Measurements from ENCODE around the gene LRRC8D.

LRRC8D gene

DNA sequence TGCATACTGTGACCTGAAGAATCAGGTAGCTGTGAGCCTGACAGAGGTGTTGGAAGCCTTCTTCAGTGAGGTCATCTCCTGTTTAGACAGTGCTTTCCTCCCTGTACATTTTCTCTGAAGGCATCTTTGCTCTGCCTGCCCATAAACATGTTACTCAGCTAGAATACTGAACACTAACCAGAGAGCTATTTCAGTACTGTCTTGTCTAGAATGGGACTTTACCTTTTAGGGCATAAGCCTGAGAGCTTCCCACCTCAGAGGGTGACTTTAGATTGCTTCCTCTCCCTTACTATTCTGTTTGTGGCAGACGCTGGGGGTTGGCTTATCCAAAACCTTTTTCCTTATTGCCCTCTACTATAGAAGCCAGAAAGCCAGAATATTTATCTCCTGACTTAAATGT, 150.8 kb downstream of the LRRC8D start:
- H3K4me3 ChIP-seq (ENCODE audit: low read length) = no peak overlapping the region
- TF ChIP-seq, protein P1, sequence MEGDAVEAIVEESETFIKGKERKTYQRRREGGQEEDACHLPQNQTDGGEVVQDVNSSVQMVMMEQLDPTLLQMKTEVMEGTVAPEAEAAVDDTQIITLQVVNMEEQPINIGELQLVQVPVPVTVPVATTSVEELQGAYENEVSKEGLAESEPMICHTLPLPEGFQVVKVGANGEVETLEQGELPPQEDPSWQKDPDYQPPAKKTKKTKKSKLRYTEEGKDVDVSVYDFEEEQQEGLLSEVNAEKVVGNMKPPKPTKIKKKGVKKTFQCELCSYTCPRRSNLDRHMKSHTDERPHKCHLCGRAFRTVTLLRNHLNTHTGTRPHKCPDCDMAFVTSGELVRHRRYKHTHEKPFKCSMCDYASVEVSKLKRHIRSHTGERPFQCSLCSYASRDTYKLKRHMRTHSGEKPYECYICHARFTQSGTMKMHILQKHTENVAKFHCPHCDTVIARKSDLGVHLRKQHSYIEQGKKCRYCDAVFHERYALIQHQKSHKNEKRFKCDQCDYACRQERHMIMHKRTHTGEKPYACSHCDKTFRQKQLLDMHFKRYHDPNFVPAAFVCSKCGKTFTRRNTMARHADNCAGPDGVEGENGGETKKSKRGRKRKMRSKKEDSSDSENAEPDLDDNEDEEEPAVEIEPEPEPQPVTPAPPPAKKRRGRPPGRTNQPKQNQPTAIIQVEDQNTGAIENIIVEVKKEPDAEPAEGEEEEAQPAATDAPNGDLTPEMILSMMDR (IDR thresholded peaks at IDR 0.05; ENCODE audit: insufficient read depth, low read depth, low read length, missing control alignments) = no peak
- peak; percentile 75 for DNase-seq (ENCODE audit: low read depth)

DNA sequence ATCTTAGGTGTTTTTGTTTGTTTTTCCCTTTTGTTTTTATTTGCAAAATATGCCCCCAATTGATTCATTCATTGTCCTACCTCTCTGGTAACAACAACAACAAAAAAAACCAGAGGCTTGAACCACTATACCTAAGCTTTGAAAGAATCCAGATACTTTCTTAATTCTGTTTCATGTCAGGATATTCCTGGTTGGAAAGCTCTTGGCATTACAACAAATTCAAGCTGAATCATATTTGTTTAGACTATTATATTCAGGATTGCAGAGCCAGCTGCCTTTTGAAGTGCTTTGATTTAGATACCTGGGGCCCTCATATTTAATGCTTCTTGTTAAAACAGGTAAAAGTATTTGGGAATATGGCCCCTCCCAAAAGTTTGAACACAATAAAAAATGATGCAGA, 151.2 kb downstream of the LRRC8D start:
- TF ChIP-seq, protein P1 (IDR thresholded peaks at IDR 0.05; ENCODE audit: insufficient read depth, low read depth, low read length, missing control alignments) = no peak
- no peak overlapping the region for H3K4me3 ChIP-seq (ENCODE audit: low read length)
- DNase-seq (ENCODE audit: low read depth) = no peak

DNA sequence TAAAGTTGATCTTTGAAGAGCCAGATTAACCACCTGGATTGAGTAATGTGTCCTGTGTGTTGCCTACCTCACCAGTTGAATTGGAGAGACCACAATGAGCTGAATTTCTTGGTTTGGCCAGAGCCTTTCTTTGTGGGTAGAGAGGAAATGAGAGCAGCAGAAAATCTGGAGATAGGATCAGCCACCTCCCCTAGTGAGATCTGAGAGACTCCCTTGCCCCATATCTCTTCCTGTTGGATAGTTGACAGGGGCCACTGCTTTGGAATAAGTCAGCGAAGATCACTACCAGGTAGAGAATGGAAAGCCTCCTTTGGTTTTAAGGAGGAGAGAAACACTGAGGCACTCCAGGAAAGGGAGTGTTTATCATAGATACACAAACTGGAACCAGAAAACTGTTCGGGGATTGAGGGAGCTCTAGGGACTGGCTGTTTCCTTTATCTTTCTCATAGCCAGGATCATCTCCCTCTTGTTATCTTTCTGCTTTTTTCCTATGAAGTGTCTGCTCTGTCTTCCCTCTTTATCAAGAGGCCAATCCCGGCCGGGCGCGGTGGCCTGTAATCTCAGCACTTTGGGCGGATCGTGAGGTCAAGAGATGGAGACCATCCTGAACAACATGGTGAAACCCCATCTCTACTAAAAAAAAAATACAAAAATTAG, 152.8 kb downstream of the LRRC8D start:
- TF ChIP-seq, protein P1 (IDR thresholded peaks at IDR 0.05; ENCODE audit: insufficient read depth, low read depth, low read length, missing control alignments) = no peak
- DNase-seq (ENCODE audit: low read depth) = no peak
- no peak overlapping the region for H3K4me3 ChIP-seq (ENCODE audit: low read length)

DNA sequence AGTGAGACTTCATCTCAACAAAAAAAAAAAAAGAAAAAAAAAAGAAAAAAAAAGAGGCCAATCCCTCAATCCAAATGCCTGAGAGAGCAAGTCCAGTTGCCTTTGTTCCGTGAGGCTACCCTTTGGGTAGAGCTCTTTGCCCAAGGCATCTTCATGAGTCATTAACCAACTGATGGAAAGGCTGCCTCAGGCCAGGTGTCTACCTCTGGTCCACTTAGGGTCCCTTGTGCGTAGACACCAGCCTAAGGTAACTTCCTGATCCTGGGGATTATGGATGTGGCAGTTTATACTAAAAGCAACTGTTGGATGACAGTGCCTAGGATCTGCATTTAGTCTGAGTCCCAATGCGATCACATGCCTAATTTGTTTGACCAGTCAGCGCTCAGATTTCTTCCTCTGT, 153.4 kb downstream of the LRRC8D start:
- H3K4me3 ChIP-seq (ENCODE audit: low read length) = no peak overlapping the region
- TF ChIP-seq, protein P1 (IDR thresholded peaks at IDR 0.05; ENCODE audit: insufficient read depth, low read depth, low read length, missing control alignments) = no peak
- no peak for DNase-seq (ENCODE audit: low read depth)

GRCh38 chr1:89974696-89975470, 154.1 kb downstream of the LRRC8D start:
- peak; percentile 42 for DNase-seq (ENCODE audit: low read depth)
- H3K4me3 ChIP-seq (ENCODE audit: low read length) = no peak overlapping the region
- TF ChIP-seq, protein P1 (IDR thresholded peaks at IDR 0.05; ENCODE audit: insufficient read depth, low read depth, low read length, missing control alignments) = no peak

DNA sequence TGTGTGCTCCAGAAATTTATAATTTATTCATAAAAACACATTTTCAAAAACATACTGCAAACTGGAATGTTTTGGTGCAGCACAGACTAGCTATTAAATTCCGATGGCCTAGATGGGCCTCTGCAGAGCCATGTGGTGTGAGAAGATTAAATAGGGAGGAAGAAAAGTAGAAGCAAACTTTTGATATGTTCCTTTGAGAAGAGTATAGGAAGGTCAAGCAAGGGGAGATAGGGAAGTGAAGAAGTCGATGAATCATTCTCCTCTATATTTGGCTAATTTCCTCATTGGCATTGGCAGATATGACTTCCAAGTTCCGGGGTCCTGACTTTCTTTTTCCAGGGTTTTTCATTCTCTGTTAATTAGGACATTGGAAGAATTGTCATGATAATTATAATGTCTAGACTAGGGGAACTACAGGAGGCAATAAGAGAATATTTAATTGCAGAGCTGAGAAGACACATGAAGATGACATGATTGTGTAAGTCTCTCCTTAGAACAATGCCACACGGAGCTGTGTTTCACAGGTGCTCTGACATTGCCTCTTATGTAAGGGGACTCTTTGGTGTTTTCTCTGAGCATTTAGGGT, 154.8 kb downstream of the LRRC8D start:
- TF ChIP-seq, protein P1 (IDR thresholded peaks at IDR 0.05; ENCODE audit: insufficient read depth, low read depth, low read length, missing control alignments) = no peak
- DNase-seq (ENCODE audit: low read depth) = no peak
- H3K4me3 ChIP-seq (ENCODE audit: low read length) = no peak overlapping the region
